CD1c-positive myeloid dendritic cell (primary cell): ENCODE measurements around the gene PDGFC.

Experiments
- DNase-seq: peaks from one replicate; pipeline ENCODE4 v3.0.0-alpha.2; 2016; ENCODE audit errors: extremely low spot score

Gene PDGFC

GRCh38 chr4:156829201-156829873, 142.3 kb downstream of the PDGFC start:
- DNase-seq: peak; percentile 73

GRCh38 chr4:156827519-156827918, 144.1 kb downstream of the PDGFC start:
- no peak for DNase-seq

- no peak for DNase-seq
Observed at GRCh38 chr4:156825074-156825473, 146.5 kb downstream of the PDGFC start.

- DNase-seq: no peak
Observed at GRCh38 chr4:156824451-156825060, 147.0 kb downstream of the PDGFC start.

- DNase-seq: no peak
Observed at GRCh38 chr4:156820931-156821330, 150.7 kb downstream of the PDGFC start.

- no peak for DNase-seq
Observed at GRCh38 chr4:156816360-156816755, 155.2 kb downstream of the PDGFC start.

- no peak for DNase-seq
Observed at GRCh38 chr4:156815717-156816359, 155.8 kb downstream of the PDGFC start.

- no peak for DNase-seq
Observed at GRCh38 chr4:156811963-156812362, 159.6 kb downstream of the PDGFC start.

- DNase-seq: no peak
Observed at GRCh38 chr4:156811286-156811685, 160.3 kb downstream of the PDGFC start.

- DNase-seq: no peak
Observed at GRCh38 chr4:156805696-156806095, 165.9 kb downstream of the PDGFC start.

GRCh38 chr4:156803056-156803455, 168.5 kb downstream of the PDGFC start:
- no peak for DNase-seq

- DNase-seq: no peak
Observed at GRCh38 chr4:156800463-156800862, 171.1 kb downstream of the PDGFC start.

- DNase-seq: no peak
Observed at GRCh38 chr4:156799121-156799589, 172.4 kb downstream of the PDGFC start.

- DNase-seq: no peak
Observed at GRCh38 chr4:156798438-156798837, 173.2 kb downstream of the PDGFC start.

- DNase-seq: no peak
Observed at GRCh38 chr4:156797206-156797605, 174.4 kb downstream of the PDGFC start.

- DNase-seq: no peak
Observed at GRCh38 chr4:156795727-156796126, 175.9 kb downstream of the PDGFC start.

- DNase-seq: no peak
Observed at GRCh38 chr4:156794863-156795262, 176.7 kb downstream of the PDGFC start.

GRCh38 chr4:156792462-156793085, 179.0 kb downstream of the PDGFC start:
- DNase-seq: no peak

GRCh38 chr4:156790866-156791265, 180.7 kb downstream of the PDGFC start:
- no peak for DNase-seq

GRCh38 chr4:156788782-156789181, 182.8 kb downstream of the PDGFC start:
- DNase-seq: no peak

- no peak for DNase-seq
Observed at GRCh38 chr4:156786713-156787112, 184.9 kb downstream of the PDGFC start.

GRCh38 chr4:156784970-156785369, 186.6 kb downstream of the PDGFC start:
- no peak for DNase-seq

GRCh38 chr4:156783966-156784365, 187.6 kb downstream of the PDGFC start:
- DNase-seq: no peak
